ENCODE data around the gene EVI2B. TPM values are rescaled to one million over a fixed set of nuclear protein-coding genes. Genes with fewer than 3 reads are reported as not detected.

The EVI2B gene
- total RNA-seq, 1 experiment from 2014 or later = not detected

GRCh38 chr17:31323551-31323950, 9.7 kb upstream of the EVI2B start:
- no peak overlapping the region for H4K8ac ChIP-seq (replicated peaks; ENCODE audit: insufficient read length, low read depth, low read length)
- no peak overlapping the region for H3K9ac ChIP-seq (ENCODE audit: extremely low read depth, insufficient read length, low read length)
- 0 out of 4 replicates have a peak, but pooled peaks cover 0 to 3% of the 10 kb centered on the region in 2 experiments for H3K4me1 Mint-ChIP-seq
- no peak overlapping the region for H2BK20ac ChIP-seq (ENCODE audit: low read depth, low read length, poor library complexity, severe bottlenecking)
- no peak overlapping the region for H2AFZ ChIP-seq (ENCODE audit: low read length)
- no peak for TF ChIP-seq CTCF (conservative IDR thresholded peaks at IDR 0.05)
- H3K4me2 ChIP-seq (ENCODE audit: insufficient read depth, insufficient read length, low read length) = no peak overlapping the region
- H4K20me1 ChIP-seq (ENCODE audit: control insufficient read depth, insufficient read depth, insufficient read length) = no peaks in the 10 kb centered on the region
- H4K91ac ChIP-seq (ENCODE audit: insufficient read length, low read depth, low read length) = no peak overlapping the region
- no peaks in the 10 kb centered on the region for H3K4me1 ChIP-seq (ENCODE audit: insufficient read depth, low read length)
- no peaks in the 10 kb centered on the region for H3K79me2 ChIP-seq (ENCODE audit: insufficient read depth, low read length)
- no peak overlapping the region for H2AK5ac ChIP-seq (ENCODE audit: insufficient read length, low read length)
- no peak overlapping the region for H3K56ac ChIP-seq (ENCODE audit: insufficient read length, low read depth, low read length)
- peaks cover 0 to 23% (median 4%) of the 10 kb centered on the region in 3 experiments; a peak in 3 of 7 replicates for H3K36me3 Mint-ChIP-seq (ENCODE audit: insufficient read depth in 1 of 3, low read depth in 3 of 3)
- no peaks in the 10 kb centered on the region for H3K27me3 ChIP-seq (ENCODE audit: insufficient read depth, low read length)
- H3K27me3 Mint-ChIP-seq (ENCODE audit: low read depth) = no peaks in the 10 kb centered on the region
- H3K14ac ChIP-seq (ENCODE audit: insufficient read depth, low read length) = no peak overlapping the region
- no peak for DNase-seq
- no peak overlapping the region for H3K4ac ChIP-seq (ENCODE audit: low read depth, low read length)
- no peaks in the 10 kb centered on the region for H3K9me3 Mint-ChIP-seq
- H3K23me2 ChIP-seq (ENCODE audit: insufficient read length, low read depth, low read length, poor library complexity, severe bottlenecking) = no peaks in the 10 kb centered on the region
- no peaks in the 10 kb centered on the region for H3K79me1 ChIP-seq (ENCODE audit: insufficient read depth, low read depth, low read length, poor library complexity, severe bottlenecking)
- H2BK5ac ChIP-seq (ENCODE audit: insufficient read length, low read length) = no peak overlapping the region
- no peak overlapping the region for H3K4me3 Mint-ChIP-seq
- H3T11ph ChIP-seq (ENCODE audit: low read length) = no peak overlapping the region
- H3K23ac ChIP-seq (ENCODE audit: insufficient read length, low read depth, low read length) = no peak overlapping the region
- H4K5ac ChIP-seq (ENCODE audit: insufficient read length, low read depth, low read length) = no peak overlapping the region
- H3K27ac Mint-ChIP-seq = peak overlapping the region in 2 of 3 experiments; percentile 10 to 17; a peak in 2 of 7 replicates
- no peaks in the 10 kb centered on the region for H3K9me3 ChIP-seq (ENCODE audit: control insufficient read depth, low read depth, low read length)
- H3K27ac ChIP-seq (ENCODE audit: insufficient read length, low read depth, low read length) = no peak overlapping the region
- H2BK12ac ChIP-seq (ENCODE audit: insufficient read length, low read depth, low read length) = no peak overlapping the region
- no peak overlapping the region for H2BK120ac ChIP-seq (ENCODE audit: low read depth, low read length, poor library complexity, severe bottlenecking)
- H3K18ac ChIP-seq (ENCODE audit: insufficient read length, low read depth, low read length) = no peak overlapping the region
- H2BK15ac ChIP-seq (ENCODE audit: low read depth, low read length) = no peak overlapping the region
